ENCODE measurements around the gene EEF1A2.
A peak's percentile ranks its signal among the peaks of the same experiment; 100 is the strongest.

Gene EEF1A2

DNA sequence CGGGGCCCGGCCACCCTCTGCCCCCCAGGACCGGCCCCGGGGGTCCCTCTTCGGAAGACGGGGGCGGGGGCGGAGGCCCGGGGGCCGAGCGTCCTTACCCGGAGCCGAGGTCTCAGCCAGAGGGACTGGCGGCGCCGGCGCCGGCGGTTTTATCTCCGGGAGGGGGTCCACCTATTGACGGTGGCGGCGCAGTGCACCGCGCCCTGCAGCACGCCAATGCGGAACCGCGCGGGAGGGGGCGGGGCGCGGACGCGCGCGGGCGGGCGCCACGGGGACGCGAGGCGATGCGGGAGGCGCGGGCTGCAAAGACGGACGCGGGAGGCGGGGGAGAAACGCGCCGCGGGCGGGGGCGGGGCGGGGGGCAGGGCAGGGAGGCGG lies at the start of gene EEF1A2:
Gene EEF1A2, minus strand, starts transcription at position 124 of the 378 bp plus-strand sequence. CDS start 1,320 bp downstream, outside the sequence.
- DNase-seq (ENCODE audit: low read depth in 3 of 3): no peak

DNA sequence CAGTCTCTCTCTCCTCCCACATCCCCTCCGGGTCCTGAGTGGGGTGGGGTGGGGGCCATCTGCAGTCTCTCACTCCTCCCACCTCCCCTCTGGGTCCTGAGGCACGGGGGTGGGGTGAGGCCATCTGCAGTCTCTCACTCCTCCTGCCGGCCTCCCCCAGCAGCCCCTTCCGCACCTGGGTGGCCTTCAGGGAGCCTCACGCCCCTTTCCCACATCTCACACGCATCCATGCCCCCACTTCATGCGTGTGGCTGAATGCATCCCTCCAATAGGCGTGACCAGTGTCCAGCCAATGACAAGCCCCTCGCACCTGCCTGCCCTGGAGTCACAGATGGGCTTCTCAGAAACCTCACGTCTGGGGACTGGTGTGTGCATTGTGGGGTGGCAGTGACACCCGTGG lies 49.7 kb upstream of the EEF1A2 start:
- no peak for DNase-seq (ENCODE audit: low read depth in 3 of 3)

DNA sequence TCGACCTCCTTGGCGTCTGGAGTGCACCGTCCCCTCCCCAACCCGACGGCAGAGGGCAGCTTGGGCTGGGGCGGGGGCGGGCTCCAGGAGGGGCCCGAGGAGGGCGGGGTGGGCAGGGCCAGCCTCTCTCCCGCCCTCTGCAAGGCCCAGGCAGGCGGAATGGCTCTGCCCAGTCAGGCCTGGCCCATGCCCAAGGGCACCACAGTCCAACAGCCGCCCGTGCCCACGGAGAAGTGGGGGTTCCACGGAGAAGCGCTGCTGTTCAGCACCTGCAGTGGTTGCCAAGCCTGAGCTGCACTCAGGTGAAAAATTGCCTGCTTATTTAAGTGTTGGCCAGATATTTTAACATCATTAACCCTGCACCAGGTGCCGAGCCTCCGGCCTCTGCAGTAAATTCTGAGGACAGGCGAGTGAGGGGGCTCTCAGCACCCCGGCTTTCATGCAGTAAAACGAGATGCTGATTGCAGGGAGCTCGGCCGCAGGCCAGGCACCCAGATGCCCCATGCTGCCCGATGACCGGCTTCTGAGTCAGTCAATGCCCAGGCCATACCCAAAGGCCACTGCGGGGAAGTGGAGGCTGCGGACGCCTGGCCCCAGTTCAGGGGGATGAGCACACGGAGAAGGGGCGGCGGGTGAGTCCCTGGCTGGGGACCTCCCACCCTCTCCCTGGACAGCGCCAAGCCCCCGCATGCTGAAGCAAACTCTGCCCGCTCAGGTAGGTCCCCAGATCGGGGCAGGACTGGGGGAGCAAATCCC lies 49.0 kb upstream of the EEF1A2 start, which contains the start of gene SRMS:
Gene SRMS, minus strand, starts transcription at position 25 of the 756 bp plus-strand sequence. CDS start 286 bp downstream, outside the sequence.
- DNase-seq (ENCODE audit: low read depth in 3 of 3): no peak

DNA sequence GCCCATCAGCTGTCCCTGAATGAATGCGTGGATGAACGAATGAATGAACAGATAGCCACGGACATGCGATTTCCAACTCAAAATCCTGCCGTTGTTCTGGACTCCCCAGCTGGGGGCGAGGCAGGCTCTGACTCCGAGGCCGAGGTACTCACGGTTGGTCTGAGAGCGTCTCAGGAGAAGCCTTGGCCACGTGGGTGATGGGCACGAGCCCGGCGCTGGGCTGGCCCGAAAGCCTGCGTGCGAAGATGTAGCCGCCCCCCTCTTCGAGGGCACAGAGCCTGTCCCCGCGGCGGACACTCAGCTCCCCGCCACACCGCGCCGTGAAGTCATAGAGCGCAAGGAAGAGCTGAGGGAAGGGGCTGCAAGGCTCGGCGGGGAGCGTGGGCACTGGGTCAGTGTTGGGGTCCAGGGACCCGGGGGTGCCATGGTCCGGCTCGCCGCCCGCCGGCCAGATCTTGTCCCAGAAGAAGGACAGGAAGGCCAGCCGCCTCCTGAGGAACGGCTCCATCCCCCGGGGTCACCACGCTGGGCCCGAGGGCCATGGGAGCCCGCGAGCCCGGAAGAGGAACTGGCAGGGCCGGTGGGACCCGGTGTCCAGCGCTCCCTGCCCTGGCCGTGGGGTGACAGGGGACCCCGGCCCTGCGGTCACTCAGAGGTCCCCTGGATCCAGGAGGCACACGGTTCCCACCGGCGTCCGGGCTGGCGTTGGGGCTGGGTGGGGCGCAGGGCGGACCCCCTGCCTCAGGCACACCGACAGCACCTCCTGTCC lies 48.3 kb upstream of the EEF1A2 start:
- no peak for DNase-seq (ENCODE audit: low read depth in 3 of 3)

DNA sequence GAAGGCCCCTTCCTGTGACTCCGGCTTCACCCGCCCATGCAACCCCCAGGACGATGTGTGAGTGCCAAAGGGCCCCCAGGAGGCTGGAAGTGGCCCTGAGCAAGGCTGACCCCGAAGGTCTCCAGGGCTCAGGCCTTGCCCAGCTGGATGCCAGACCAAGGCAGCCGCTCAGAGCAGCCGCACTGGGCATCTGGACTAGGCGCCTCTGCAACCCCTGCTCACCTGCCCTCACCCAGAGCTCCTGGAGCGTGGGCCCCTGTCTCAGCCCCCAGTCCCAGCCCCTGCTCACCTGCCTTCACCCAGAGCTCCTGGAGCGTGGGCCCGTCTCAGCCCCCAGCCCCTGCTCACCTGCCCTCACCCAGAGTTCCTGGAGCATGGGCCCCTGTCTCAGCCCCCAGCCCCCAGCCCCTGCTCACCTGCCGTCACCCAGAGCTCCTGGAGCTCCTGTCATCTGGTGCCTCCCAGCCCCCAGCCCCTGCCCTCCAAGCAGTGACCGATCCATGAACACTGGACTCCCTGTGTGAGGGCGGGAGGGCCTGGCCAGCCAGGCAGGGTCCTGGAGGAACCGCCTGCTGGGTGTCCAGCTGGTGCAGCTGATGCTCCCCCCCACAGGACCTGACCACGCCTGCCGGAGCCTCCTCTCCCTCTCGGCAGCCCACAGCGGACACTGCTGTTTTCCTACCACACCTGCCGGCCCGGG lies 47.5 kb upstream of the EEF1A2 start:
- no peak for DNase-seq (ENCODE audit: low read depth in 3 of 3)

DNA sequence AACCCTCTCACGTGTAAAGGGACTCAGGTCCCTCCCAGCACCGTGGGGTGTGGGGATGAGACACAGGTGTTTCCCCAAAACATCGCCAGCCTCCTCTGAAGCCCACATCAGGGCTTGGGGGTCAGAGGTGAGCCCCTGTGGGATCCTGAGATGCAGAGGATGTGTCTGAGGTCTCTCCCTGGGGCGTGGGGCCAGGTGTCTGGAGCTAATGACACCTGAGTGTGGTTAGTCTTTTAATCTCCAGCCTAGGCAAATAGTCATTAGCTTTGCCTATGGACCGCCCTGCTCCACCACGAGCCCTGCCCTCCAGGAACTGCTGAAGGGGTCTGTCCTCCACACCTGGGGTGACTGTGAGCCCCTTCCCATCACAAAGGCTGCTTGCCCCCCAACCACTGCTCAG lies 46.9 kb upstream of the EEF1A2 start:
- DNase-seq (ENCODE audit: low read depth in 3 of 3): no peak

DNA sequence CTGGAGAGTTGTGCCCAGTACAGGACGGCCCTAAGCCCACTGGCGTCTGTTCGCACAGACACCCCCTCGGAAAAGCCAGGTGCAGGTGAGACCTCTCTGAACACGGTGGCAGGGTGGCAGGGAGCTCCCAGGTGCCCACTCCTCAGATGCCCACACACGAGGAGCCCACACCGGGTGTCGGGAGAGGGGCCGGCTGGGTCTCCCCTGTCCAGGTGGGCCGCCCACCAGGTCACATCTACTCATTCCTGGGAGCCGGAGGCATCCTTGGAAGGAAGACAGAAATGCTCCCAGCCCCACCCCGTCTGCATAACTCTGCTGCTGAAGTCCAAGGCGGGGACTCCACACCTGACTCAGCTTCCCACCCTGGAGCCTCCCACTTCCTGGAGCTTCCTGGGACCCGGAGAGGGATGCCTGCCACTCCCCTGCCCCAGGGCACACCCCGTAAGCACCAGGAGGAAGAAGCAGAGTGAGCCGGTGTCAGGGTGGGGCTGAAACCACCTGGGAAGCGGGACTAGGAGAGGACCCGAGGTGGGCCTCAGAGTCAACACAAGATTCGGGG lies 46.2 kb upstream of the EEF1A2 start:
- no peak for DNase-seq (ENCODE audit: low read depth in 3 of 3)

DNA sequence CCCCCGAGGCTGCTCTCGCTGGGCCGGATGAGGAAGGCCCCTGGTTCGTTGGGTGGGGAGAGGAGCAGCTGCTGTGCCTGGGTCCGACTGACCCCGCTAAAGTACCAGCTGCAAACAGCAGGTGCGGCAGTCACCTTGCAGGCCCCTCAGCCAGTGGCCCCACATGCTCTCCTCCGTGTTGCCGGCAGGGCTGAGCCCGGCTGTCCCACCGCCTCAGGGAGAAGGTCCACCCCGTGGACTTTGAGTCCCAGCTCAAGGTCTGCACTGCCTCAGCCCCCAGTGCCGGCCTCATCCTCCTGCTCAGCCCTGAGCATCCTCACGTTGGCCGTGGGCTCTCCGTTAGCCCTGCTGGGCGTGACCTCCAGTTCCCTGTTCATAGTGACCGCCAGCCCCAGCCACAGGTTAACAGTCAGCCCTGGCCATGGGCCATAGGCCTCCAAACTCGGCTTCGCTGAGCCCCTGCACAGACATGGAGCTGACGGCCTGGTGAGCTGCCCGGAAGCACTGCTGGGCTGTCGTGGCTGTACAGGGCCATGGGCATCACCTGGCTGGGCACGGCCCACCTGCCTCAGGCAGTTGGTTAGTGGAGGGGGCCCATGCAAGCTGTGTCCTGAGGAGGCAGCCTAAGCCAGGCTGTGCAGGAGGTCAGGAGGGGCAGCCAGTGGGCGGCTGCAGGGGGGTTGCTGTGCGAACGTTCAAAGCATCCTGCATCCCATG lies 45.5 kb upstream of the EEF1A2 start:
- no peak for DNase-seq (ENCODE audit: low read depth in 3 of 3)

DNA sequence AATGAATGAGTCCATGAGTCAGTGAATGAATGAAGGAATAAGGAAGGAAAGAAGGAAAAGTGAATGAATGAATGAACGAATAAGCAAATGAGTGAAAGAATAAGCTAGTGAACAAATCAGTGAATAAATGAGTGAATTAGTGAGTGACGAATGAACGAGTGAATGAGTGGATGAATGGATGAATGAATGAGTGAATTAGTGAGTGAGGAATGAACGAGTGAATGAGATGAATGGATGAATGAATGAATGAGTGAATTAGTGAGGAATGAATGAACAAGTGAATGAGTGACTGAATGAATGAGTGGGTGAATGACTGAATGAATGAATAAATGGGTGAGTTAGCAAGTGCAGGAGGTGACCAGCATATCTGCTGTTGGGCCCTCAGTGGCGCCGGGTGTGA lies 44.9 kb upstream of the EEF1A2 start:
- DNase-seq (ENCODE audit: low read depth in 3 of 3): no peak

DNA sequence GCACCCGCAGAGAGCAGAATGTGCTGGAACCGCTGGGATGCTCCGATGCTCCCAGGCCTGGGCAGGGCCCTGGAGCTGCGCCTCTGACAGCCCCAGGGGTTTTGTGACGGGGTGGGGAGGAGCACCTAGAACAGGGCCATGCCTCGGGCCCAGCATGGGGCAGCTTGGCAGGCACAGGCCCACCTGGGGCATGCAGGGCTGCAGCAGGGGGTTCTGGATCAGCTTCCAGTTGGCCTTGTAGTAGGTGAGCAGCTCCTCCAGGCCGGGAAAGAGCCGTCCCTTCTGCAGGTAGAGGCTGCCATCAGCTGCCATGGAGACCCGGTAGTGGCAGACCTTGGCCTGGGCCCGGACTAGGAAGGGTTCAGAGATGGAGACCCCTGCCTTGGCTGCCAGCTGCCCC lies 44.2 kb upstream of the EEF1A2 start:
- DNase-seq (ENCODE audit: low read depth in 3 of 3): no peak

DNA sequence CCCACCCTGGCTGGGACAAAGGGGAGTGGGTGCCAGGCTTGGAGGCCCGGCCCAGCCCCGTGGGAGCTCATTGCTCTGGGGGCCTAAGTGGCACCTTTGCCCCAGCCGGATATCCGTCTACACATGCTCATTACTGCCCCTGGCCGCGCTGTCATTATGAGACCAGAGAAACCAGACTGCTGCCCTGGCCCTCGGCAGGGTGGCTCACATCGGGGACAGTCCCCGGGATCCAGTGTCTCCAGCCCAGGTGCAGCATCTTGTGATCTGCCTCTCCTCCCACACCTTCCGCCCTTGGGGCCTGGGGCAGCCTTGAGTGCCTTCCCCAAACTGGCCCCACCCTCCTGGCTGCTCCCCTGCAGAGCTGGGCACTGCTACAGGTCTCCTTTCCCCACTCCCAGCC lies 43.8 kb upstream of the EEF1A2 start:
- DNase-seq (ENCODE audit: low read depth in 3 of 3): no peak

DNA sequence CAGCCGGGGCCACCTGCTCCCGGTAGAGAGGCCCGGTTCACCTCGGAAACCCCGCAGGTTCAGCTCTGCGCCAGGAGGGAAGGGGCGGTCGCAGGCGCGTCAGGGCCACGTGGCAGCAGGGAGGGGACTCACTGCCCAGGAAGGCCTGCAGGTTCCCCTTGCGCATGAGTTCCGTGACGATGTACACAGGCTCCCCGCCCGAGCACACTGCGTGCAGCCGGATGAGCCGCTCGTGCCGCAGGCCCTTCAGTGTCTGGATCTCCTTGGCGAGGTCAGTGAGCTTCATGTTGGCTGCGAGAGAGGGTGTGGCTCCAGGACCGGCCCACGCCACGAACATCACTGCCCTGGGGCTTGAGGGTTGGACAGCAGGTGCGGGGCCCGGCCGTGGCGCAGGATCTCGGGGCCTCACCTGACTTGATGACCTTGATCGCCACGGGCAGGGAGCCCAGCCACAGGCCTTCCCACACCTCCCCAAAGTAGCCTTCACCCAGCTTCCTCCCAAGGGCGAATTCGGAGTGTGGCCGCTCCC lies 43.2 kb upstream of the EEF1A2 start:
- no peak for DNase-seq (ENCODE audit: low read depth in 3 of 3)

DNA sequence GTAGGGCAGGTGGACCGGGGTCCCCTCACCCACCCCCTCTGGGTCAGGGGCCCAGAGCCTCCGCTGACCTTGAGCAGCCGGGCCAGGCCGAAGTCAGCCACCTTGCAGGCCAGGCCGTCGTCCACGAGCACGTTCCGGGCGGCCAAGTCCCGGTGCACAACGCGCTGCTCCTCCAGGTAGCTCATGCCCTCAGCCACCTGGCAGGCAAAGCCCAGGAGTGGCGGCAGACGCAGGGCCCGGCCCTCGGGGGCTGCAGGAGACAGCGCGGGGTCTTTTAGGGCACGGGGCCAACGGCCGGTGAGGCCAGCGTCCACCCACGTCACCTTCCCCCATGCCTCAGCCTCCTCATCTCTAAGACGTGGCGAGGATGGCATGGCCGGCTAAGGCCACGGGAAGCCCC lies 42.5 kb upstream of the EEF1A2 start:
- no peak for DNase-seq (ENCODE audit: low read depth in 3 of 3)

DNA sequence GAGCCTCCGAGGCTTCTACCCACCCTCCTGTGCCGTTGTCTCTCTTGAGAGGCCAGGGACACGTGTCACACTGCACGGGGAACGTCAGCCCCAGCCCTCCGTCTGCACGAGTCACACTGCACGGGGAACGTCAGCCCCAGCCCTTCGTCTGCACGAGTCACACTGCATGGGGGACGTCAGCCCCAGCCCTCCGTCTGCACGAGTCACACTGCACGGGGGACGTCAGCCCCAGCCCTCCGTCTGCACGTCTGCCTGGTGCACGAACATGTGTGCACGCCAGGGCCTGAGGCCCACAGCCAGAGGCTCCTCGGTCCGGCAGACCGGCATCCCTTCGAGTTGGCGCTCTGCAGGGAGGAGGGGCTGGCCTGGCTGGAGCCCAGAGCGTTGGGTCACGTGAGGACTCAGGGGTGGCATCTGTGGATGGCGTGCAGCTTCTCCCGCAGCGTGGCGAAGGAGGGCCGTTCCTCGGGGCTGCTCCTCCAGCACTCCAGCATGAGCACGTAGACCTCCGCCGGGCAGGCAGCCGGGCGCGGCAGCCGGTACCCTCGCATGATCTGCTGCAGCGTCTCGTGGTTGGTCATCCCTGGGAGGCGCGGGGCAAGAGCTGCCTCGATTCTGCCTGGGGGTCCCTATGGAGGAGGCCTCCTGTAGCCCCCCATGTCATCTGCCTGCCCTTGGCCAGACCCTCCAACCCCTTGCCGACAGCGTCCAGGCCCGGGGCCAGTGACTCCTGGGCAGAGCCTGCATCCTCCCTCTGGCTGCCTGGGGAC lies 41.7 kb upstream of the EEF1A2 start:
- DNase-seq (ENCODE audit: low read depth in 3 of 3): no peak

DNA sequence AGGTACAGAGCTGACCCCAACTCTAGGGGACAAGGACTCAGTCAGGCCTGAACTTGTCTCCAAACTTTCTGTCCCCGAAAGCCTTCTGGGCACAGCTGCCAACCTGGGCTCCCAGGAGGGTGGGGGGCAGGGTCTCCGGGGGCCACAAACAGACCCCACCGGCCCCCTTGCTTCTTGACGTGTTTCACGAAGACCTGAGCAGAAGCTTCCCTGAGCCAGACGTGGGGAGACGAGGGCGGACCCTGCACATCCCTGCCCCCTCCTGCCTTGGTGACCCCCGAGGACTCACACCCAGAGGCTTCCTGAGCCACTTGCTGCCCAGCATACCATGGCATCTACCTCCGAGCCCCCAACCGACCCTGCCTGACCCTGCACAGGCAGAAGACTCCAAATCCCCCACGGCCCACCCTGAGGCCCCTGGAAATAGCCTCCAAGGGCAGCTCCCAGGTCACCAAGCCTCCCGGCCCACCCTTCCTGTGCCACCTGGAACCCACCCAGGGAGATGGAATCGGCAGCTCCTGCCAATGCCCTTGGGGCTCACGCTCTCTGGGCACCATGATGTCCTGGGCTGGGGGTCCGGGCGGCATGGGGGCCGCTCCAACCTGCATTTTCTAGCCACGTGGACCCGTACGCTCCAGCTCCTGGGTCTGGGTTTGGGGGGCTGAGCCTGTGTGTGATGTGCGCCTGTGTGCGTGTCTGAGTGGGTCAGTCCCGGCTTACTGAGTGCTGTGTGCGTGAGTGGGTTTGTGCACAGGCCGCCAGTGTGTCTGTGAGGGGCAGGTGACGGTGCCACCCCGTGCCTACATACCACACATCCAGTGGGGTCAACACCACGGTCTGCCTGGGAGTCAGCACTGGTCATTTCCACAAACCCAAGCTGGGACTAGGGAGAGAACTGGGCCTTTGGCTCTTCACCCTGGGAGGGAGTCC lies 40.8 kb upstream of the EEF1A2 start:
- no peak for DNase-seq (ENCODE audit: low read depth in 3 of 3)

DNA sequence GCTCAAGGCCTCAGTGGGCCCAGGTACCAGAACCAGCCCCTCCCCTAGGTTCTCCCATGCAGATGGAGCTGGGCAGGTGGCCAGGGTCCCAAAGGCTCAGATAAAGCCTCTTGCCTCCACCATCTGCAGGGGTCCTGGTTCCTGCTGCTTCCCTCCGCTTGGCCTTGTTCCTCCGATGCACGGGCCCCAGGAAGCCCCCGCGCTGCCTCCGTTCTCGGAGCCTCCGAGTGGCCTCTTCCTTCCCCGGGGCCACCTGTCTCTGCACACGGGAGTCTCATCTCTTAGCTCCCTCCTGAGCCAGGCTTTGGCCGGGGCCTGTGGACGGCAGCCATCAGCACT lies 40.2 kb upstream of the EEF1A2 start:
- no peak for DNase-seq (ENCODE audit: low read depth in 3 of 3)

DNA sequence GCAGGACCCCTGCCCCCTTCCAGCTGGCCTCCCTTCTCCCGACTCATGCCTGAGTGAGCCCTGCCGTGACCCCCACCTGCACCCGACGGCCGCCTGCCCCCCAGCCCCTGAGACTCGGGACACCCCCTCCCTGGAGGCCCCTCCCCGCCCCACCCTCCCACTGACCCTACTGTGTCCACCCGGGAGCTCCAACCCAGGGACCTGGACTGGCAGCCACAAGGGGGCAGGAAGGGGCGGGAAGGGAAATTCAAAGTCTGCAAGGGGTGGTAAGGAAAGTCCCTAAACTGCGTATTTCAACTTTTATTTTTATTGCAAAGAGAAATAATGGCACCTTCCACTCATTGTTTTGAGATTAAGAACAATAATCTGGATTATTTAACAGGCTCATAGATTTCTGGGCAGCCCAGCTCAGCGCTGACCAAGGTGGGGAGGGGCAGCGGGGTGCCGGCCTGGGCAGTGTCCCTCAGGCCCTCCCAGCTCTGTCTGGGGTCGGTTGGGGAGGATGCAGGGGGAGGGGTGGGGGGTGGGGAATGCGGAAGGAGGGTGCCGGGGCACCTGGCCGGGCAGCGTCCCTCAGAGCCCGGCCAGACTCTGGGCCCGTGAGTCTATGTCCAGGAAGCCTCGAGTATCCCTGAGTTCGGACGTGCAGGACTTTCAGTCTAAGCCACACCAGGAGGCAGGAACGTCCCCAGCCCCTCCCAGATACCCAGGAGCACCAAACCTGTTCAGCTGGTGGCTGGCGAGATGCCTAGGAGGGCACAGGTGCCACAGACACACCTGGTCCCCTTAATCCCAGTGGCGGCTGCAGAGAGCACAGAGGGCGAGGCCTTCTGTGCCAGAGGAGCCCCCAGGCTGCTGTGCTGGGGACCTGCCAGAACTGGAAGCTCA lies 39.6 kb upstream of the EEF1A2 start:
- DNase-seq (ENCODE audit: low read depth in 3 of 3): peak in 1 of 3 experiments; percentile 18

DNA sequence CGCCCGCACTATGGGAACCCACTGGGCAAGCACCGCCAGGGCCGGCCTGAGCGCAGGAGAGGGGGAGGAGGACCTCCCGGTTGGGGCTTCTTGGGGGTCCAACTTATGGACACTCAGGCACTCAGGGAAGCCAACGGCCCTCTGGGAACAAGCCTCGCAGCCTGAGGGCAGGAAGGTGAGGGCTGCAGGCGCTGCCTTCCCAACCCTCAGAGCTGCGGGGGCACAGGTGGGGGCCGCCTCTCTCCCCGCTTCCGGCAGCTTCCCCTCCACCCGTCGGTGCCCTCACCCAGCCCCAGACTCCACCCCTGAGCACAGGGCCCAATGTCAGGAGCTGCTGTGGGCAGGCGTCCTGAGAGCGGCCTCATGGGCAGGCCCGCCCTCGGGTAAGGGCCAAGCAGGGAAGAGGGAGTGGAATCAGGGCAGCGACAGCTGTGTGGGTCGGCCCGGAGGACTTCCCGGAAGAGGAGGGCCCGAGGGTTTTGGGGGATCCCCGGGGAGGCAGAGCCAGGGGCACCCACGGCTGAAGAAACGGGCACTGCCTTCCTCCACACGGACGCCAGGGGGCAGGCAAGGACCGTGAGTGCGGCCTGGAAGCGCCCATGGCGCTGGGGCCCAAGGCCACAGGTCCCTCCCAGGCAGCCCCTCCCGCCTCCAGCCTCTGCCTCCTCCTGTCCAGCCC lies 38.8 kb upstream of the EEF1A2 start:
- peak; percentile 86 to 90 (median 88) for DNase-seq (ENCODE audit: low read depth in 3 of 3)
